GM12874 (cell line): ENCODE data around the gene MT1E.
A peak's percentile ranks its signal among the peaks of the same experiment; 100 is the strongest.

Source experiments
- TF ChIP-seq, protein P1 (sequence below): IDR thresholded peaks from 2 replicates; pipeline ENCODE4 v1.5.1; 2011; ENCODE audit warnings: low read depth, mild to moderate bottlenecking, control low read depth, low read length, moderate library complexity; ENCODE audit not compliant: insufficient read depth

Gene MT1E

DNA sequence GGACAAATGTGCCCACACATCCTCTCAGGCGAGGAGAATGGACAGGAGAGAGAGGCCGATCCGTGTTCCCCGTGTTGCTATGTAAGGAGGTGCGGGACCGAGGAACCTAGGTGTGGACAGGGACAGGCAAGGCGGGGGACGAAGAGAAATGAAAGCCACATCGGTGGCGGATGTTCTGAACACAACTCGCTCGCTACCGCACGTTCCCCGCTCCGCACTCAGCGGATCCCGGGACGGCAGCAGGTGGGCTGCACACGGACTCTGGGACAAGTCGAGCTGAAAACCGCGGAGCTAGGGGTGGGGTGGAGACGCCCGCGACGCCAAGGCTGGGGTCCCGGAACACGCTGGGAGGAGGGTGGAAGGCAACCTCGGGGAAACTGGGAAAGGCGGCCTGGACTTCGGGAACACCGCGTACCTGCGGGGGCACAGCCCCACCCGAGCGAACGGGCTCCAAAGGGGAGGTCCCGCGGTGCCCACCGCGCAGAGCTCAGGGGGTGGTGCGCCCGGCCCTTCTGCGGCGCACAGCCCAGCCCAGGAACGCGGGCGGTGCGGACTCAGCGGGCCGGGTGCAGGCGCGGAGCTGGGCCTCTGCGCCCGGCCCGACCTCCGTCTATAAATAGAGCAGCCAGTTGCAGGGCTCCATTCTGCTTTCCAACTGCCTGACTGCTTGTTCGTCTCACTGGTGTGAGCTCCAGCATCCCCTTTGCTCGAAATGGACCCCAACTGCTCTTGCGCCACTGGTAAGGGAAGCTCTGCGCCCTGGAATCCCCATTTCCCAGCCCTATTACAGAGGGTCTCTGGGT, at the start of gene MT1E:
Gene MT1E, plus strand, starts transcription at position 642 of the 803 bp plus-strand sequence. Its CDS starts 71 bp downstream, at position 713.
- TF ChIP-seq, protein P1, sequence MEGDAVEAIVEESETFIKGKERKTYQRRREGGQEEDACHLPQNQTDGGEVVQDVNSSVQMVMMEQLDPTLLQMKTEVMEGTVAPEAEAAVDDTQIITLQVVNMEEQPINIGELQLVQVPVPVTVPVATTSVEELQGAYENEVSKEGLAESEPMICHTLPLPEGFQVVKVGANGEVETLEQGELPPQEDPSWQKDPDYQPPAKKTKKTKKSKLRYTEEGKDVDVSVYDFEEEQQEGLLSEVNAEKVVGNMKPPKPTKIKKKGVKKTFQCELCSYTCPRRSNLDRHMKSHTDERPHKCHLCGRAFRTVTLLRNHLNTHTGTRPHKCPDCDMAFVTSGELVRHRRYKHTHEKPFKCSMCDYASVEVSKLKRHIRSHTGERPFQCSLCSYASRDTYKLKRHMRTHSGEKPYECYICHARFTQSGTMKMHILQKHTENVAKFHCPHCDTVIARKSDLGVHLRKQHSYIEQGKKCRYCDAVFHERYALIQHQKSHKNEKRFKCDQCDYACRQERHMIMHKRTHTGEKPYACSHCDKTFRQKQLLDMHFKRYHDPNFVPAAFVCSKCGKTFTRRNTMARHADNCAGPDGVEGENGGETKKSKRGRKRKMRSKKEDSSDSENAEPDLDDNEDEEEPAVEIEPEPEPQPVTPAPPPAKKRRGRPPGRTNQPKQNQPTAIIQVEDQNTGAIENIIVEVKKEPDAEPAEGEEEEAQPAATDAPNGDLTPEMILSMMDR, result no peak

DNA sequence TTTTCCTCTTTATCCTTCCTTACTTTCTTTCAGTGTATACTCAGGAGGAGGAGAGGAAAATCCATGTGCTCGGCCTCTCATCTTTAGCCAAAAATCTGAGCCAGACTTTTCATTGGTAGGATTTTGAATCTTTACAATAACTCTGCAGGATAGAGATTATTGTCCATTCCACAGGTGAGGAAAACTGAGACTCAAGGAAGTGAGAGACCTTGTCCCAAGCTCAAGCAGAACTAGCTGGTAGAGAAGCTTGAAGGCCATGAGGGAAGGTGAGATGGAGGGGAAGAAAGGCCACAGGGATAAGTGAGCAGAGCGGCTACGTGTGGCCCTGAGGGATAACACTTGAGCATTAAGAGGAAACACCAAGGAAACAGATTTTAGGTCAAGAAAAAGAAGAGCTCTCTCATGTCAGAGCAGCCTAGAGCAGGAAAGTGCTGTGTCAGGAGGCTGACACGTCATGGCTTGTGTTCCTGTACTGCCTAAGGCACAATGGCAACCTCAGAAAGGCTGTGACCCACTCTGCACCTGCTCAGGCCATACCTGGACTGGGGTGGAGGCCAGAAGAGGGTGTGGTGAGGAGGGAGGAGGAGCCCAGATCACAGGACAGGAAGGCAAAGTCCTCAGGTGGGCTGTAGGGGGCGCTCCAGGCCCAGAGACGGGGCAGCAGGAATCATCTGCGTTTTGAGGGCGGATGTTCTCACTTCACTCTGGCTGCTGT, 48.8 kb upstream of the MT1E start:
- TF ChIP-seq, protein P1, result peak; percentile 89

DNA sequence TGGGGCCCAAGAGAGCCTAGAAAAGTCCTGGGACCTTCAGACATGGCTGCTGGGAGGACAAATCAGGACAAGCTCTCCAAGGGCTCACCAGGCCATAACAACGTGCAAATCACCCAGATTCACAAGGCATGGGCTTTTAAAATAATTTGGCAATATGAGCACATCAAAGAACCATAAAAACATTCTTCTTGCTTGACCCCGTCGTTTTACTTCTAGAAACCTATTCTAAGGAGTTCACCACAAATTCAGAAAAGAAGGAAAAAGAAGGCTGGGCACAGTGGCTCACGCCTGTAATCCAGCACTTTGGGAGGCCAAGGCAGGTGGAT, 48.3 kb upstream of the MT1E start:
- TF ChIP-seq, protein P1, result no peak

DNA sequence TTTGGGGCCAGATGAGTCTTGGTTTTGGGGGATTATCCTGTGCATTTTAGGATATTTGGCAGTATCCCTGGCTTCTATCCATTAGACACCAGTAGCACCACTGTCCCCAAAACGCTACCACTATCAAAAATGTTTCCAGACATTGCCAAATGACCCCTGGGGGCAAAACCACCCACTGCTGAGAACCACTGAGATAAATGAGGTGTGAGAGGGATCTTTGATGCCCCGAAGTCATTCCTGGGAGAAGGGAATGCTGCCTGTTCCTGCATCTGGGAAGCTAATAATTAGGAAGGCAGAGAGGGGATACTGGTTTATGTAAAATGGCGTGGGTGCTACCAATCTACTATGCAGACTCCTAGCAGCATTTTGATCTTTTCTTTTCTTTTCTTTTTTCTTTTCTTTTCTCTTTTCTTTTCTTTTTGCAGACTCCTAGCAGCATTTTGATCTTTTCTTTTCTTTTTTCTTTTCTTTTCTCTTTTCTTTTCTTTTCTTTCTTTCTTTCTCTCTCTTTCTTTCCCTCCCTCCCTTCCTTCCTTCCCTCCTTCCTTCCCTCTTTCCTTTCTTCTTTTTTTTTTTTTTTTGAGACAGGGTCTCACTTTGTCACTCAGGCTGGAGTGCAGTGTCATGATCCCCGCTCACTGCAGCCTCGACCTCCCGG, 45.1 kb upstream of the MT1E start:
- TF ChIP-seq, protein P1, result no peak

DNA sequence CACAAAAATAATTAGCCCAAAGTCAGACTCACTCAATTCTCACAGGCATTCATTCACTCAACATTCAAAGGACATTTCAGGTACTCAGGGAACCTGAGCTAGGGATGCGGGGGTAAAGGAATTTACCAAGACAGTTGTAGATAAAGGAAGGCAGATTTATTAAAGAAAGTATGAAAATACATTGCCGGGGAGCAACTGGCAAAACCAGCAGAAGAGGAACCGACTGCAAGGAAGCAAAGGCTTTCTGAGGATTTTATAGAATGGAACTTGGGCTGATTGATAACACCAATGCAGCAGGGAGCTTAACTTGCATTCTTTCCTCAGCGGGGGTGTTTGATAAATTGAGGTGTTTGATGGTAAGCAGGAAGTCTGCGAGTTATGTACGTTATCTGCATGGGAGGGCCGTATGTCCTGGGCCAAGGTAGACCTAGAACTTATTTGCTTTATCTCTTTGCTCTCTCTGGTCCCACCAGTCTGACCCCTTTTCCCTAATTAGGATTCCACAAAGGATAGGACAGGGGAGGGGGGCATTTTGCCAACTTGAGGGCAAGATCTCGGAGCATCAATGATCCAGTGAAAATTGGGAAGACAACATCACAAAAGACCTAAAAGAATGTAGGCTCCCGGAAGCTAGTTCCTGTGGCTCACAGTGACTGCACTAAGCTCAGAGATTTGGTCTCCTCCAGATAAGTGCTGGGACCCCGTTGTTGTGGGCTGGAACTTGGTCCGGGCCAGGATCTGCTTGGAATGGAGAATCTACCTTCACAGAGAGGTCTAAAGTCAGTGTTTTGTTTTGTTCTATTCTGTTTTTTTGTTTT, 42.0 kb upstream of the MT1E start:
- TF ChIP-seq, protein P1, result no peak

DNA sequence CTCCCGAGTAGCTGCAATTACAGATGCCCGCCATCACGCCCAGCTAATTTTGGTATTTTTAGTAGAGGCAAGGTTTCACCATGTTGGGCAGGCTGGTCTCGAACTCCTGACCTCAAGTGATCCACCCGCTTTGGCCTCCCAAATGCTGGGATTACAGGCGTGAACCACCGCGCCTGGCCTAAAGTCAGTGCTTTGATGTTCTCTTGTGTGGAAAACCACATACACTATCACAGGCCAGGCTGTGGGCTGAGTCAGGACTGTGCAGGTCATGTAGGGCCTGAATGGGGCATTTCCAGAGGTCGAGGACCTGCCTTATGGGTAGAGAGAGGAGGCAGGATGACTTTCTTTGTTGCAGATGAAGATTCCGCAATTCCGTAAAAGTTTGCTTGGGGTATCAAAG, 41.3 kb upstream of the MT1E start:
- TF ChIP-seq, protein P1, result no peak

DNA sequence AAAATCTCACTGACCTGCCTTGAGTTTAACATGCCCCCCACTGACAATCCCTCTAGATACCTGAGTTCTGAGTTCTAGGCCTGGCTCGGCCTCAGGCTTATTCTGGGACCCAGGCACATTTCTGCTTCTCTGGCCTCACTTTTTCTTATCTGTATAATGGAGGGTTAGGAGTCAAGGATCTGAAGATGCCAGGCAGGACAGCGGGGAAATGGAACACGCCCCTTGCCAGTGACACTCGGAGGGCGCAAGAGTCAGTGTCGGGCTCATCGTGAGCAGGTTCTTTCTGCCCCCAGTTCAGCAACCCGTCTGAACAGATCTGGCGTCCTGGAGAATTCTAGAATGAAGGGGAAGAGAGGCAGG, 36.8 kb upstream of the MT1E start:
- TF ChIP-seq, protein P1, result no peak
